ENCODE results near the gene SMIM10. TPM values are rescaled to one million over a fixed set of nuclear protein-coding genes. Genes with fewer than 3 reads are reported as not detected.
"Not testable (repeated sequence)": the region's sequence is repeated elsewhere in the genome, so short reads cannot be mapped to it uniquely, and the experiment has no call there.

The SMIM10 gene
- total RNA-seq, 1 donor from 2014 or later, result 3.2 TPM

GRCh38 chrX:135009838-135010237 is 19.0 kb downstream of the SMIM10 start:
- peaks cover 3% of the 10 kb centered on the region for H3K9me3 Mint-ChIP-seq (ENCODE audit: unreplicated experiment)
- no peaks in the 10 kb centered on the region for H3K36me3 Mint-ChIP-seq (ENCODE audit: unreplicated experiment)
- no peak overlapping the region for H3K4me3 Mint-ChIP-seq (ENCODE audit: unreplicated experiment)
- DNase-seq (ENCODE audit: extremely low spot score, unreplicated experiment), result no peak
- no peaks in the 10 kb centered on the region for H3K4me1 Mint-ChIP-seq (ENCODE audit: unreplicated experiment)
- H3K27ac Mint-ChIP-seq (ENCODE audit: unreplicated experiment), result no peak overlapping the region
- no peak for TF ChIP-seq CTCF (IDR thresholded peaks at IDR 0.05)
- no peaks in the 10 kb centered on the region for H3K27me3 Mint-ChIP-seq (ENCODE audit: unreplicated experiment)

GRCh38 chrX:135010921-135011320 is 20.1 kb downstream of the SMIM10 start:
- DNase-seq (ENCODE audit: extremely low spot score, unreplicated experiment), result no peak
- TF ChIP-seq CTCF (IDR thresholded peaks at IDR 0.05), result no peak
- no peak overlapping the region for H3K27ac Mint-ChIP-seq (ENCODE audit: unreplicated experiment)
- H3K36me3 Mint-ChIP-seq (ENCODE audit: unreplicated experiment), result no peaks in the 10 kb centered on the region
- H3K27me3 Mint-ChIP-seq (ENCODE audit: unreplicated experiment), result no peaks in the 10 kb centered on the region
- no peaks in the 10 kb centered on the region for H3K4me1 Mint-ChIP-seq (ENCODE audit: unreplicated experiment)
- H3K4me3 Mint-ChIP-seq (ENCODE audit: unreplicated experiment), result no peak overlapping the region
- H3K9me3 Mint-ChIP-seq (ENCODE audit: unreplicated experiment), result peaks cover 3% of the 10 kb centered on the region

- Mint-ChIP-seq H3K27me3 (ENCODE audit: unreplicated experiment) (no peaks in the 10 kb centered on the region), H3K27ac (ENCODE audit: unreplicated experiment) (no peak overlapping the region), H3K9me3 (ENCODE audit: unreplicated experiment) (no peaks in the 10 kb centered on the region), H3K4me1 (ENCODE audit: unreplicated experiment) (peaks cover under 1% of the 10 kb centered on the region), H3K36me3 (ENCODE audit: unreplicated experiment) (no peaks in the 10 kb centered on the region), H3K4me3 (ENCODE audit: unreplicated experiment) (no peak overlapping the region)
- TF ChIP-seq CTCF (IDR thresholded peaks at IDR 0.05), result no peak
- DNase-seq (ENCODE audit: extremely low spot score, unreplicated experiment), result no peak
These were observed 24.9 kb downstream of the SMIM10 start for GRCh38 chrX:135015523-135016245.

- H3K36me3 Mint-ChIP-seq (ENCODE audit: unreplicated experiment); DNase-seq (ENCODE audit: extremely low spot score, unreplicated experiment); H3K9me3 Mint-ChIP-seq (ENCODE audit: unreplicated experiment); H3K27me3 Mint-ChIP-seq (ENCODE audit: unreplicated experiment); H3K4me3 Mint-ChIP-seq (ENCODE audit: unreplicated experiment); H3K27ac Mint-ChIP-seq (ENCODE audit: unreplicated experiment): not testable (repeated sequence)
- peaks cover 24% of the 10 kb centered on the region for H3K4me1 Mint-ChIP-seq (ENCODE audit: unreplicated experiment)
These were observed 29.1 kb downstream of the SMIM10 start for GRCh38 chrX:135019890-135020289.

- H3K4me3 Mint-ChIP-seq (ENCODE audit: unreplicated experiment); DNase-seq (ENCODE audit: extremely low spot score, unreplicated experiment); H3K27me3 Mint-ChIP-seq (ENCODE audit: unreplicated experiment); H3K27ac Mint-ChIP-seq (ENCODE audit: unreplicated experiment); H3K36me3 Mint-ChIP-seq (ENCODE audit: unreplicated experiment): not testable (repeated sequence)
- H3K9me3 Mint-ChIP-seq (ENCODE audit: unreplicated experiment), result peaks cover 21% of the 10 kb centered on the region
- H3K4me1 Mint-ChIP-seq (ENCODE audit: unreplicated experiment), result peaks cover 25% of the 10 kb centered on the region
These were observed 33.0 kb downstream of the SMIM10 start for GRCh38 chrX:135023791-135024190.

GRCh38 chrX:135024526-135024925 is 33.7 kb downstream of the SMIM10 start:
- H3K9me3 Mint-ChIP-seq (ENCODE audit: unreplicated experiment), result peaks cover 21% of the 10 kb centered on the region
- H3K27ac Mint-ChIP-seq (ENCODE audit: unreplicated experiment), result no peak overlapping the region
- peaks cover 25% of the 10 kb centered on the region for H3K4me1 Mint-ChIP-seq (ENCODE audit: unreplicated experiment)
- DNase-seq (ENCODE audit: extremely low spot score, unreplicated experiment), result no peak
- no peak overlapping the region for H3K4me3 Mint-ChIP-seq (ENCODE audit: unreplicated experiment)
- no peaks in the 10 kb centered on the region for H3K36me3 Mint-ChIP-seq (ENCODE audit: unreplicated experiment)
- H3K27me3 Mint-ChIP-seq (ENCODE audit: unreplicated experiment), result no peaks in the 10 kb centered on the region
- no peak for TF ChIP-seq CTCF (IDR thresholded peaks at IDR 0.05)

GRCh38 chrX:135030207-135030963 is 39.6 kb downstream of the SMIM10 start:
- peaks cover 13% of the 10 kb centered on the region for H3K36me3 Mint-ChIP-seq (ENCODE audit: unreplicated experiment)

More at GRCh38 chrX:135030207-135030963, 39.6 kb downstream of the SMIM10 start:
- peaks cover 11% of the 10 kb centered on the region for H3K9me3 Mint-ChIP-seq (ENCODE audit: unreplicated experiment)
- not testable (repeated sequence) for H3K27ac Mint-ChIP-seq (ENCODE audit: unreplicated experiment); H3K4me3 Mint-ChIP-seq (ENCODE audit: unreplicated experiment); H3K27me3 Mint-ChIP-seq (ENCODE audit: unreplicated experiment); DNase-seq (ENCODE audit: extremely low spot score, unreplicated experiment)
- H3K4me1 Mint-ChIP-seq (ENCODE audit: unreplicated experiment), result peaks cover 18% of the 10 kb centered on the region
